Measurements from ENCODE around the gene ANKRD16. TPM values are rescaled to one million over a fixed set of nuclear protein-coding genes. Genes with fewer than 3 reads are reported as not detected.

The ANKRD16 gene
- total RNA-seq, 1 donor from 2014 or later, result 5.9 TPM

DNA sequence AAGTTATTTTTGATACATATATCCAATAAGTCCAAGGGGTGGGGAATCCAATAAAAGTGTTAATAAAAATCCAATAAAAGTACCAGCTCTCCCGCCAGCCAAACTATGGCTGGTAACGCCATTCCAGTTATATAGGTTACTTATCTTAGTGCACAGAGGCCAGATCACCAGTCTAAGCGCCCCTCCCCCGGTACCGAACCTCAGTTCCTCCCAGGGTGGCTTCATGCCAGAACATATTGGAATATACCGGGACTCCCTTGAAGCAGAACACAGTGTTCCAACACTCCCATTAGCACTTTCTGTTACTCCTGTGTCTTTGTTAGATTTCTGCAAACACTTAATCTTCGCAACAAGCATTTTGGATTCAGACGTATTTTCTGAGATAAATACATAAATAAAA lies 7.8 kb upstream of the ANKRD16 start:
- Histone ChIP-seq H3K9ac (no peak overlapping the region), H3K36me3 (no peaks in the 10 kb centered on the region), H3K79me2 (ENCODE audit: low read depth) (peaks cover 92% of the 10 kb centered on the region), H3K9me3 (ENCODE audit: low read depth) (no peaks in the 10 kb centered on the region), H3K4me3 (no peak overlapping the region), H2AFZ (replicated peaks) (no peak overlapping the region), H3K27me3 (no peaks in the 10 kb centered on the region), H4K20me1 (ENCODE audit: low read depth) (peaks cover 47% of the 10 kb centered on the region), H3F3A (ENCODE audit: low read depth) (peaks cover 16% of the 10 kb centered on the region), H3K4me2 (no peak overlapping the region), H3K27ac (no peak overlapping the region), H3K4me1 (peaks cover 19% of the 10 kb centered on the region)
- peaks cover 34% of the 10 kb centered on the region for H3K36me3 Mint-ChIP-seq
- no peaks in the 10 kb centered on the region for H3K27me3 Mint-ChIP-seq (ENCODE audit: insufficient read depth, low read depth)
- no peaks in the 10 kb centered on the region for H3K9me3 Mint-ChIP-seq
- H3K4me3 Mint-ChIP-seq, result no peak overlapping the region
- H3K4me1 Mint-ChIP-seq, result peaks cover 3% of the 10 kb centered on the region
- no peak overlapping the region for H3K27ac Mint-ChIP-seq
- DNase-seq (ENCODE audit: low spot score), result no peak
- TF ChIP-seq EZH2phosphoT487 (IDR thresholded peaks at IDR 0.05), result no peak
- TF ChIP-seq, protein P1, sequence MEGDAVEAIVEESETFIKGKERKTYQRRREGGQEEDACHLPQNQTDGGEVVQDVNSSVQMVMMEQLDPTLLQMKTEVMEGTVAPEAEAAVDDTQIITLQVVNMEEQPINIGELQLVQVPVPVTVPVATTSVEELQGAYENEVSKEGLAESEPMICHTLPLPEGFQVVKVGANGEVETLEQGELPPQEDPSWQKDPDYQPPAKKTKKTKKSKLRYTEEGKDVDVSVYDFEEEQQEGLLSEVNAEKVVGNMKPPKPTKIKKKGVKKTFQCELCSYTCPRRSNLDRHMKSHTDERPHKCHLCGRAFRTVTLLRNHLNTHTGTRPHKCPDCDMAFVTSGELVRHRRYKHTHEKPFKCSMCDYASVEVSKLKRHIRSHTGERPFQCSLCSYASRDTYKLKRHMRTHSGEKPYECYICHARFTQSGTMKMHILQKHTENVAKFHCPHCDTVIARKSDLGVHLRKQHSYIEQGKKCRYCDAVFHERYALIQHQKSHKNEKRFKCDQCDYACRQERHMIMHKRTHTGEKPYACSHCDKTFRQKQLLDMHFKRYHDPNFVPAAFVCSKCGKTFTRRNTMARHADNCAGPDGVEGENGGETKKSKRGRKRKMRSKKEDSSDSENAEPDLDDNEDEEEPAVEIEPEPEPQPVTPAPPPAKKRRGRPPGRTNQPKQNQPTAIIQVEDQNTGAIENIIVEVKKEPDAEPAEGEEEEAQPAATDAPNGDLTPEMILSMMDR (IDR thresholded peaks at IDR 0.05), result no peak

GRCh38 chr10:5897053-5897340 lies 7.3 kb upstream of the ANKRD16 start:
- H3K4me3 Mint-ChIP-seq, result no peak overlapping the region
- H3F3A ChIP-seq (ENCODE audit: low read depth), result peaks cover 16% of the 10 kb centered on the region
- no peak overlapping the region for H3K27ac Mint-ChIP-seq
- no peak overlapping the region for H2AFZ ChIP-seq (replicated peaks)
- H3K27me3 Mint-ChIP-seq (ENCODE audit: insufficient read depth, low read depth), result no peaks in the 10 kb centered on the region
- peaks cover 32% of the 10 kb centered on the region for H3K36me3 Mint-ChIP-seq
- H3K36me3 ChIP-seq, result no peaks in the 10 kb centered on the region
- H3K27me3 ChIP-seq, result no peaks in the 10 kb centered on the region
- H4K20me1 ChIP-seq (ENCODE audit: low read depth), result peaks cover 52% of the 10 kb centered on the region
- peaks cover 7% of the 10 kb centered on the region for H3K4me1 Mint-ChIP-seq
- H3K79me2 ChIP-seq (ENCODE audit: low read depth), result peaks cover 92% of the 10 kb centered on the region
- no peak for DNase-seq (ENCODE audit: low spot score)
- no peaks in the 10 kb centered on the region for H3K9me3 Mint-ChIP-seq
- no peak overlapping the region for H3K27ac ChIP-seq
- H3K4me2 ChIP-seq, result peak overlapping the region; percentile 44
- no peaks in the 10 kb centered on the region for H3K9me3 ChIP-seq (ENCODE audit: low read depth)
- no peak overlapping the region for H3K4me3 ChIP-seq
- H3K4me1 ChIP-seq, result peaks cover 19% of the 10 kb centered on the region
- TF ChIP-seq EZH2phosphoT487 (IDR thresholded peaks at IDR 0.05) (no peak), EZH2 (IDR thresholded peaks at IDR 0.05) (no peak)
- TF ChIP-seq, protein P1 (IDR thresholded peaks at IDR 0.05), result no peak
- H3K9ac ChIP-seq, result no peak overlapping the region

- Histone ChIP-seq H3K36me3 (no peaks in the 10 kb centered on the region), H3K9ac (no peak overlapping the region), H3F3A (ENCODE audit: low read depth) (peaks cover 16% of the 10 kb centered on the region), H3K4me1 (peaks cover 19% of the 10 kb centered on the region), H3K9me3 (ENCODE audit: low read depth) (no peaks in the 10 kb centered on the region), H3K27me3 (no peaks in the 10 kb centered on the region), H2AFZ (replicated peaks) (no peak overlapping the region), H3K27ac (peak overlapping the region; percentile 79), H3K79me2 (ENCODE audit: low read depth) (peaks cover 92% of the 10 kb centered on the region), H4K20me1 (ENCODE audit: low read depth) (peaks cover 58% of the 10 kb centered on the region), H3K4me2 (peak overlapping the region; percentile 44), H3K4me3 (no peak overlapping the region)
- Mint-ChIP-seq H3K4me3 (no peak overlapping the region), H3K4me1 (peaks cover 10% of the 10 kb centered on the region), H3K27me3 (ENCODE audit: insufficient read depth, low read depth) (no peaks in the 10 kb centered on the region), H3K36me3 (peaks cover 32% of the 10 kb centered on the region), H3K9me3 (no peaks in the 10 kb centered on the region), H3K27ac (no peak overlapping the region)
- DNase-seq (ENCODE audit: low spot score), result peak; percentile 39
- TF ChIP-seq EZH2phosphoT487 (IDR thresholded peaks at IDR 0.05), result no peak
- no peak for TF ChIP-seq EZH2 (IDR thresholded peaks at IDR 0.05)
- TF ChIP-seq, protein P1 (IDR thresholded peaks at IDR 0.05), result no peak
Observed at GRCh38 chr10:5896208-5897052, 6.7 kb upstream of the ANKRD16 start.
